ENCODE measurements around the gene RIPOR1.

The RIPOR1 gene

DNA sequence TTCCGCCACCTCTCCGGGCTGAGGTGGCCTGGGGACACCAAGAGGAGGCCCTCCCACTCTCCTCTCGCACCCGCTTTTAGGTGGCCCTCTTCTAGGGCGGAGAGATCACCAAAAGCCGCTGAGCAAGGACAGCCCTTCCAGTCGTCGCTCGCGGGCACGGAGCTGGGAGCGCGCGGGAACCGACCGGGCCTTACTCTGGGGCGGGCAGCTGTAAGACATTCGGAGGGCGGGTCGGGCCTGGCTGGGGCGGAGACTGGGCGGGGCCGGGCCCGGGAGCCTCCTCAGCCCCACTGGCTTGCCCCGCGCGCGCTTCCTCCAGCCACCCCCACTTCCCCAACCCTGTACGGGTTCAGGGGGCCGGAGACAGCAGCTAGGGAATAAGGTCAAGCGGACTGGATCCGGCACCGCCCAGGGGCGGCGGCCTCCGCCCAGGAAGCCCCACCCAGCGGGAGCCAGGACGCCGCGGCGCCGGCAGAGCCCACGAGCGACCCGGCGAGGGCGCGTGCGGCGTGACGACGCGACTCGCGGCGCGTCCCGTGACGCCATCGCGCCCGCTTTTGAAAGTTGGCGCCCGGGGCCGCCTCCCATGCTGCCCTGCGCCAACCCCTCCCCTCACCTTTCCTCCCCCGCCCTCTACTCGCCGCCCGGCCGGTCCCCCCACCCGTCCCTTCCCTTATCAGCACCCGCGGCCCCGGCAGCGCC is 33.3 kb downstream of the RIPOR1 start:
- DNase-seq = peak; percentile 94

DNA sequence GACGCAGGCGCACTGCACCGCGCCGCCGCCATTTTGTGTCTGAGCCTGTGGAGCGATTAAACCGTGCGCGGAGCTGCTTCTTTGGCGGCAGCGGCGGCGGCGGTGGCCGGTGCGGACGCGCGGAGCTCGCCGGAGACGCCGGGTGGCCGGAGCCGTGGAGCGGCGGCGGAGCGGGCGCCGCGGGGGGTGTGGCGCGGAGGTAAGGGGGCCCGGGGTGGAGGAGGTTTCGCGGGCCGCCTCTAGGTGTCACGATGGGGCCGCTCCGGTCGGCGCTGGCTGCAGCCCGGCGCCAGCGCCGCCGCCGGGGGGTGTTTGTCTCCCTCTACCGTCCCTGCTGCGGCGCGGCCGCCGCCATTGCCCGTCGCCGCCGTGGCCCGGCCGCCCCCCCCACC is 33.9 kb downstream of the RIPOR1 start, which contains the start of gene CTCF:
Gene CTCF, plus strand, starts transcription at position 1 of the 392 bp plus-strand sequence. CDS start 48,307 bp downstream, outside the sequence.
- DNase-seq = peak; percentile 75

DNA sequence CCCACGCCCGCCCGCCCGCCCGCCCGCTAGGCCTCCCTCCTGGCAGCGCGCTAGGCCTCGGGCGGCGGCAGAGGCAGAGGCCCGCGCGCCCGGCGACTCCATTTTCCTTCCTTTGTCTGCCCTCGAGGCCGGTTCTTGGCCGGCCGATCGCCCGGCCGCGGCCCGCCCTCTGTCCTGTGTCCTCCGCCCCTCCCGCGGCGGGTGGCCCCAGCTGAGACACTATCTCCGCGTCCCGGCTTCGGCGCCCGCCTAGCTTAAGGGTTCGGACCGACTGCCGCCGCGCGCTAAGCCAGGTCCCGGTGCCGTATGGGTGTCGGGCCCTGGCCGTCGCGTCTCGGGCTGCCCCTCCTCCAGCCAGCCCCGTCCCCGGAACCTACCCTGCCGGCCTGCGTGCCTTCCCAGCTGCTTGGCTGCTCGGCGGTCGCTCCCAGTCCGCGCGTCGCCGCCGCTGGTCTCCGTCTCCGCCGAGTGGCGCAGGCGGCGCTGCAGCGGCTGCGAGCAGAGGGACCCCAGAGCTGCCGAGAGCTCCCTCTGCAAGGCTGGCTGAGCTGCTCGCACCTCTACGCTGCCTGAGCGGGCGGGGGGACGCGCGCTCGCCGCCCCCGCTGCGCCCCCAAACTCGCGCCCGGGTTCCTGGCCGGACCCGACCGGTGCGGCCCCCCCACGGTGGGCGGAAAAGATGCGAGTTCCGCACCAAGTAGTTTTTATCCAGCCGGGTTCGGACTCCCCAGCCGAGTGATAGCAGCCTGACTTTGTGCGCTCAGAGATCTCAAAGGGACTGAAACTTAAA is 34.5 kb downstream of the RIPOR1 start:
- peak; percentile 46 for DNase-seq

DNA sequence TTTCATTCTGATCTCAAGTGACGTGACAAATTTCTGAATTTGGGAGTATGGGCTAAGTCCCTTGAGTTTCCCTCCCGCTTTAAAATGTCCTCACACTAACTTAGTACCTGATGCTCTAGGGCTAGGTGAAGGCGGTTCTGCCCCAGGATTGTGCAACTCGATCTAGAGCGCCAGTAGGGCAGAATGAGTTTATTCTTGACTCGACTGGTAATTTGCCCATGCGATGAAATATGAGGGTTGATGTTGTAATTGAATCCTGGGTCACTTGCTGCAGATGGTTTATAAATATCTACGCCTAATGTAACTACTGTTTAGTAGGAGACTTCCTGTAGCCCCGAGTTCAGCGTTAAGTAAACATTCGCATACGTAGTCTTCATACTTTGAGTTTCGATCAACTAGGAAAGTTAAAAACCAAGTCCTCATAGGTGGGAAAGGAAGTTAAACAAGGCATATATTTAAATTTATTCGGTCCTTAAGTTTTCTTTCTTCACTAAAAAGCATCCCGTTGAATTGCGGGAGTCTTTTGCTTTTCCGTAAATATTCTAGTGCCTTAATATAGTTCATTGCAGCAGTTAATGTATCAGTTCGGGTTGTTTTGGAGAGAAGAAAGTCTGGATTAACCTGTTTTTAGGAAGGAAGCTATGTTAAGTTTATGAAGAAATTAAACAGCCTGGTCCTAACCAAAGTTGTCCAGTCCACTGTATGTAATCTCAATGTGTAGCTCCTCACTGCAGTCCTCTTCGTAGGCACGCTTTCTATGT is 35.3 kb downstream of the RIPOR1 start:
- DNase-seq = no peak

DNA sequence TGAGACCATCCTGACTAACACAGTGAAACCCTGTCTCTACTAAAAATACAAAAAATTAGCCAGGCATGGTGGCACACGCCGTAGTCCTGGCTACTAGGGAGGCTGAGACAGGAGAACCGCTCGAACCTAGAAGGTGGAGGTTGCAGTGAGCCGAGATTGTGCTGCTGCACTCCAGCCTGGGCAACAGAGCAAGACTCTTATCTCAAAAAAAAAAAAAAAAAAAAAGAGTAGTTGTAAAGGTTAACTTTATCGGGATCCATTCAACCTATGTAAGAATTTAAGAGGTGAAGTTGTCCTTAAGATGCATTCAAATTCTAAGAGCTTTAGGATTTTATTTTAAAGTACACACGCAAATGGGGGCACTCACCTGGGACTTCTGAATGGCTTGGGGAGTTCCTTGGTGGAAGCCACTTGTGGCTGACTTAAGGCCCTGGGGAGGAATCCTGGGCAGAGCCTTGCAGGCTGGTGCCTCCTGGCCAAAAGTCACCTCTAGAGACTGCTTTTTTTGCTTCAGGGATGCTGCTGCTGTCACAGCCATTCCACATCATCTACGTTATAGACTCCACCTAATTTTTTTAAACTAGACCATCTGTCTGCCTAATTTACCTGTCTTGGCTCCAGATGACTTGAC is 37.0 kb downstream of the RIPOR1 start:
- DNase-seq = no peak

DNA sequence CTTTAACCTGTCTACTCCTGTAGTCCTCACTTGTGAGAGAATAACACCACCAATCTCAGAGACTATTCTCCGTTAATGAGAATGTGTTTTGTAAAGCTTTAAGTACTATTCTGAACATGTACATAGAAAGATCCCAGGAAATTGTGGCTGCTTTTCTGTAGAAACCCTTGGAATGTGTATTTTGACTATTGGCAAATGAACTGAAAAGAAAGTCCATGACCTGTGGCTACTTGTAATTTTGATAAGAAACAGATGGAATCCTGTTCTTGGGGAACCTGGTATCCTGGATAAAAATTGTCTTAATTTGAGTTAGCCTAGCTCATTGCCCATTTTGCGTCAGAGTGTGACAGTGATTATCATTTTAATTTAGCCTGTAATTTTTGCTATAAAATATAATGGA is 42.8 kb downstream of the RIPOR1 start:
- no peak for DNase-seq

DNA sequence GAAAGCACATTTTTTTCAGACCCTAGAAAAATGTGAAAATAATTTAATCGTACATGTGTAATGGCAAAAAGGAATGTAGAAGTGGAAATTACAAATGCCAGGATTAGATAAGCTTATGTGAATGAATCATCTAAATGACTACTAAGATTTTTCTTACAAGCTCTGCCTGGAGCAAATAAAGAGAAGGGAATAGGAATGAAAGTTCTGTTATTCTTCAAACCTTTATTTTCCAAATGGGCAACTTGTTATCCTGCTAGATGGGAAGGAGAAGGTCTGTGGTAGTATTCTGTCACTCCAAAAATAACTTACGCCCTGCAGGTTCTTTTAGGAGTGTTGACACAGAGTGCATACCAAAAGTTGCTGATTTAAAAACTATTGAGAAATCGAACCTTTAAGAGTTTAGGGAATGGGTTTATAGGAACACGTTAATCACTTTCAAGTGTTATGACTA is 43.4 kb downstream of the RIPOR1 start:
- DNase-seq = no peak

DNA sequence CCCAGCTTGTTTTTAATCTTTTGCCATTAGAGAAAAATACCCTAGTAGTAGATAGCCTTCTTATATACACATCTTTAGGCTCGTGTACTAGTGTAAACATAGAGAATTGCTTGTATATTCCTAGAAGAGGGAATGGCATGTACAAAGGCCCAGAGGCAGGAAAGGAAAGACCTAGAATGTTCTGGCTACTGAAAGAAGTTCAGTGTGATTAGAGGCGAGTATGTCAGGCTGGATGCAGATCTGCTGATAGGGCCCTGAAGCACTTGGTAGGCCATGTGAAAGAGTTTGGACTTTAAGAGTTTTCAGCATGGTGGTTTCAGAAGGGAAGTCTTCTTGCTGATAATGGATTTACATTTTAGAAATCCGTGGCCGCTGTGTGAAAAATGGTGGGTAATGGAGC is 51.1 kb downstream of the RIPOR1 start:
- DNase-seq = no peak

DNA sequence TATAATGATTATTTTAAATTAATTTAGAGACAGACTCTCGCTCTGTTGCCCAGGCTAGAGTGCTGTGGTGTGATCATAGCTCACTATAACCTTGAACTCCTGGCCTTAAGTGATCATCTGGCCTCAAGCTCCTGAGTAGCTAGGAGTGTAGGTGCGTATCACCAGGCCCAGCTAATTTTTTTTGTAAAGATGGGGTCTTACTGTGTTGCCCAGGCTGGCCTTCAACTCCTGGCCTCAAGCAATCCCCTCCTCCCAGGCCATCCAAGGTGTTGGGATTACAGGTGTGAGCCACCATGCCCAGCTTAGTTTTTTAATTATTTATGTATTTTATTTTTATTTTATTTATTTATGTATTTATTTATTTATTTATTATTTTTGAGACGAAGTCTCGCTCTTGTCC is 51.6 kb downstream of the RIPOR1 start:
- DNase-seq = no peak

DNA sequence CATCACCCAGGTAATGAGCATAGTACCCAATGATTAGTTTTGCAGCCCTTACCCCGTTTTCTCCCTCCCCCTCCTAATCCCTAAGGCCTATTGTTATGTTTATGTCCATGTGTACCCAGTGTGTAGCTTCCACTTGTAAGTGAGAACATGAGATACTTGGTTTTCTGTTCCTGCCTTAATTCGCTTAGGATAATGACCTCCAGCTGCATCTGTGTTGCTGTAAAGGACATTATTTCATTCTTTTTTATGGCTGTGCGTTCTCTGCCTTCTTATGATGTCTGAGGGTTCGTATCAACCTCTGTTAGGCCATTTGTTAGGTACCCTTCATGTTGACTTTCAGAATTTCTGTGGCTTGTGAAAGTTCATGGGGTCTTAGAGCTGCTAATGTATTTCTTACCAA is 64.7 kb downstream of the RIPOR1 start:
- no peak for DNase-seq

DNA sequence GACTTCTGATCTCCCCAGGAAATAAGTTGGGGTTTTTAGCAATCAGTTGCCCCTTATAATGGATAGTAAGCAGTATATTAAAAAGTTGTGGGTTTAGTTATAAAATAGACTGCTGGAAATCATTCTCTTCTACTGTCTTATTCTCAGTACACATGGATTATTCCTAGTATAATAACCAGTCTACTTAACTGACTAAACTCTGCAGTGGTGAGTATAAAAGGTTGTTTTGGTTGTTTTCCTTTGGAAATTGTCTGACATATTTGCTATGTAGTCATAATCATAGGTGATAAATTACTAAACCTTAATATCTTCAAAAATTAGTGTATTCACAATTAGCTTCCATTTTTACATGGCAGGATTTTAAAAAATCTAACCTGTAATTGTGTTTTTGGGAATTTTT is 65.1 kb downstream of the RIPOR1 start:
- no peak for DNase-seq

DNA sequence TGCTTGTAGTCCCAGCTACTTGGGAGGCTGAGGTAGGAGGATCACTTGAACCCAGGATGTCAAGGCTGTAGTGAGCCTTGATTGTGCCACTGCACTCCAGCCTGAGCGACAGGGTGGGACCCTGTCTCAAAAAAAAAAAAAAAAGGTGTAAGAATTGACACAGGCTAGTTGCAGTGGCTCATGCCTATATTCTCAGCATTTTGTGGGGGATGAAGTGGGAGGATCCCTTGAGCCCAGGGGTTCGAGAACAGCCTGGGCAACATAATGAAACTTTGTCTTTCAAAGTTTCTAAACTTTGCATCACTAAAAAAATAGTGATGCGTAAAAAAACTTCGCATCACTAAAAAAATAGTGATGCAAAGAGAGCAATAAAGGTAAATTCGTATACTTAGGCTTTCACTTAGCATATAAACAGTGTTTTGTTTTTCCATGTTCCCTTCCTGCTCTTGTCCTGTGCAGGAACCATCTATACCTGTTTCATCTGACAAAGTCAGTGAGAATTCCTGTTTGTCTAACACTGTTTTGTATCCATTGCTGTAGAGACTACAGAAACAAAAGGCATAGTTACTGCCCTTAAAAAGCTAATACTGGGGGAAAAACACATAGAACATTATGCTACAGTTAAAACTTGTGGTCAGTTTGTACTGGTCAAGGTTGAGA is 65.8 kb downstream of the RIPOR1 start:
- no peak for DNase-seq

DNA sequence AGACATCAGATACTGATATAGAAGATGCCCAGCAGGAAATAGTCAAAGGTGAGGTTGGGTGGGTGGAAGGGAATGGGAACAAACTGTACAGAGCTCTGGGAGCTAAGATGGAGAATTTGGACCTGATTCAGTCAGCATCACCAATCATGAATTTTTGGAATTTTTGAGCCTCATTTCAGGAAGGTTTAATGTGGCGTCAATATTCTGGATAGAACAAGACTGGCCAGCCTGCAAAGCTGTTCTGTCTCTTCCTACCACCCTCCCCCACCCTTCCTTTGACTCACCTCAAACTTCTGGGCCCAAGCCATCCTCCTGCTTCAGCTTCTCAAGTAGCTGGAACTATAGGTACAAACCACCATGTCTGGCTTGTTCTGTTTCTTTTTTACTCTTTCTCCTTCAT is 66.3 kb downstream of the RIPOR1 start:
- DNase-seq = no peak
